GM21381 (cell line): Measurements from ENCODE around the gene HCN2.

Experiments
- ATAC-seq: cut with Tn5 transposase; IDR thresholded peaks from one replicate; pipeline ENCODE4 v1.9.1; 2021; ENCODE audit warnings: mild to moderate bottlenecking, moderate library complexity; ENCODE audit not compliant: unreplicated experiment

The HCN2 gene

DNA sequence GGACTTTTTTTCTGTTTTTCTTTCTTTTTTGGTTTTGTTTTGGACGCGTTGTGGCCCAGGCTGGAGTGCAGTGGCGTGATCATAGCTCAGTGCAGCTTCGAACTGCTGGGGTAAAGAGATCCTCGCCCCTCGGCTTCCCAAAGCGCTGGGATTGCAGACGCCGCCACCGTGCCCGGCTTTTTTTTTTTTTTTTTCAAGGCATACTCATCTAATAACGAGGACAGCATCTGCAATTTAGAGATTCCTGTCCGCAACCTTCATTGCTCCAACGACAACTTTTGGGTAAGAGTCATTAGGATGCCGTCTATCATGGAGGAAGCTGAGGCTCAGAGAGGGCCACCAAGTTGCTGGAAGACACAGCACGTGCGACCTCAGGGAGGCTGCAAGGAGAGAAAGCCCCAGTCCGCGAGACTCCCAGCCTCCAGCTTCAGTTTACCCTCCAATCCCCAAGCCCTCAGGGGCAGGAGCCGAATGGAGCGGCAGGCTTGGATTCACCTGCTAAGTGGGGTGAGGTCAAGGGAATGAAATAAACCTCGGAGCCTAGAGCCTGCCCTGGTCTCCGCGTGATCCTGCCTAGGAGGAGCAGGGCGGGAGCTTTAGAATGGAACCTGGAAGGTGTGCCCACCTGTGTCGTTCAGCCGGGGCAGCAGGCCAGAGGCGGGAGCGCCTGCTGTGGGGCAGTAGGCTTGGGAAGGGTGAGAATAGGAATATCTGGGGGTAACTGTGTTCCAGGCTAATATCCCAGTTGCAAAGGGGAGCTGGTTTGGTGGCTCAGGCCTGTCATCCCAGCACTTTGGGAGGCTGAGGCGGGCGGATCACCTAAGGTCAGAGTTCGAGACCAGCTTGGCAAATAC lies 44.3 kb downstream of the HCN2 start:
- no peak for ATAC-seq

DNA sequence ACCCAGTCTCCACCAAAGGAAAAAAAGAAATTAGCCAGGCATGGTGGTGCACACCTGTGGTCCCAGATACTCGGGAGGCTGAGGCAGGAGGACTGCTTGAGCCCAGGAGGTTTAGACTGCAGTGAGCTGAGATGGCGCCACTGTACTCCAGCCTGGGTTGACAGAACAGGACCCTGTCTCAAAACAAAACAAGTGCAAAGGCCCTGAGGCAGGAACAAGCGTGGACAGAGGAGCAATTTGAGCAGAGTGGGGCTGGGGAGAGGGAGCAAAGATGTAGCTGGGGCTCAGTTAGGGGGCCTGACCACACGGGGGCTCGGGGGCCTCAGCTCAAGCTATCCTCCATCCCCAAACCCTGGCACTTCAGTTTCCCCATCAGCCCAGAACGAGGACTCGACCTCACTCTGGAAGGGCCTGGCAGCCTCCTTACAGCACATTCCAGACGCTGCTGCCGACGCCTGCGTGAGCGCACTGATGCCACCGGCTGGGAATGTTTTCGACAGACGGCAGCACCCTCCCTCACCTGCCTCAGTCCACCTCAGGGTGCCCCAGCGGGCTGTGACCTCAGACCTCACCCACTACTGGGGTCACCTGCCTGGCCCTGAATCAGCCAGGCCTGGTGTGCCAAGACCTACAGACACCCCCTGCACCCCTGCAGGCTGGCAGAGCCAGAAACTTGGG lies 45.4 kb downstream of the HCN2 start:
- no peak for ATAC-seq

DNA sequence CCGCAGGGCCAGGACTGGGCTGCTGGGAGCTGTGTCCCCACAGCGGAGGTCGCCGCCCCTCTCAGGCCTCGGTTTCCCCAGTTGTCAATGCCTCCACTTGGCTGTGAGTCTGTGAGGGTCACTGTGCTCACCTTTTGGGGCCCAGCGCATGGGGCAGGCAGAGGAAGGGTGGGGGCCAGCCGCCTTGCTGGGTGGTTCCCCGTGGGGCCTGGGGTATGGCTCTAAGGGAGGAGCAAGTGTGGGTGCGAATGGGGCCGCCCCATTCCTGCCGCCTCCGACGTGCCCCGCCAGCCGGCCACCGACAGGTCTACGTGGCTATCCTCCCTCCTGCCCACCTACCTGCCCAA lies 49.2 kb downstream of the HCN2 start:
- ATAC-seq, result no peak

DNA sequence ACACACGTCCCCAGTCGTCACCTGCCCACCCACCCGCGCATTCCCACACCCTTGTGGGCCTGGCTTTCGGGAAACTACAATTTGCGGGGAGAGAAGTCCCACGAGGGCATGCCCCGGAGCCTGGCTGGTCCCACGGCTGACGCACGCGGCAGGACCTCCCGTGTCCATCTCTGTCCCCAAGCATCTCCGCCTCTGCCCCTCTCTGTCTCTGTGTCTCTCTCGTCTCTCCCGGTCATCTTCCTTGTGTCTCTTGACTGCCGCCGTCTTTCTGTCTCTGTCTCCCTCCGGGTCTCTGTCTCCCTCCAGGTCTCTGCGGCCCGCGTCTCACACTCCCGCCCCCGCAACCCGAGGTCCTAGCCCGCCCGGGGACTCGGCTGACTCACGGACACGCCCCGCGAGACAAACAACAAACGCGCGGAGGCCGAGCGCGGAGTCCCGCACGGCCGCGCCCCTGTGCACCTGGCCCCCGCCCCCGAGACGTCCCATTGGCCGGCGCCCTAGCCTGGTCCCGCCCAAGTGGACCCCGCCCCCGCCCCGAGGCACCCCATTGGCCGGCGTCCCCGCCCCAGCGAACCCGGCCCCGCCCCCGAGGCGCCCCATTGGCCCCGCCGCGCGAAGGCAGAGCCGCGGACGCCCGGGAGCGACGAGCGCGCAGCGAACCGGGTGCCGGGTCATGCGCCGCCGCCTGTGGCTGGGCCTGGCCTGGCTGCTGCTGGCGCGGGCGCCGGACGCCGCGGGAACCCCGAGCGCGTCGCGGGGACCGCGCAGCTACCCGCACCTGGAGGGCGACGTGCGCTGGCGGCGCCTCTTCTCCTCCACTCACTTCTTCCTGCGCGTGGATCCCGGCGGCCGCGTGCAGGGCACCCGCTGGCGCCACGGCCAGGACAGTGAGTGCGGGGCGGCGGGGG lies 49.8 kb downstream of the HCN2 start, which contains the start of gene FGF22:
FGF22 (plus strand) TSS at position 627 of the 908 bp plus-strand sequence; CDS start at position 674, 47 bp downstream.
- ATAC-seq, result peak; percentile 49

DNA sequence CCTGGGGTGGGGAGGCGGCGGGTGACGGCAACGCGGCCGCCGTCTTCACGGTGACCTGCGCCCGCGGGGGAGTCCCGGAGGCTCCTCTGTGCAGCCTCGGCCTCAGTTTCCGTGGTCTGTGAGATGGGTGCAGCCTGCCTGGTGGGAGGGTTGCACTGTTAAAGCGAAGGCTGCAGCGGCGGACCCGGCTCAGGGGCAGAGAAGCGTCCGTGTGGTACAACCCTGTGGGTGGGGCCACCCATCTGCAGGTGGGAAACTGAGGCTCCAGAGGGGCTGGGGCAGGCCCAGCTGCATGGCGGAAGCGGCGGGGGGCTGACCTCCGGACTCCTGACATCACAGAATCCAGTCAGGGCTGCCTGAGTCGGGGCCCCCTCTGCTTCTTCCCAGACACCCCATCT lies 50.5 kb downstream of the HCN2 start:
- ATAC-seq, result no peak

DNA sequence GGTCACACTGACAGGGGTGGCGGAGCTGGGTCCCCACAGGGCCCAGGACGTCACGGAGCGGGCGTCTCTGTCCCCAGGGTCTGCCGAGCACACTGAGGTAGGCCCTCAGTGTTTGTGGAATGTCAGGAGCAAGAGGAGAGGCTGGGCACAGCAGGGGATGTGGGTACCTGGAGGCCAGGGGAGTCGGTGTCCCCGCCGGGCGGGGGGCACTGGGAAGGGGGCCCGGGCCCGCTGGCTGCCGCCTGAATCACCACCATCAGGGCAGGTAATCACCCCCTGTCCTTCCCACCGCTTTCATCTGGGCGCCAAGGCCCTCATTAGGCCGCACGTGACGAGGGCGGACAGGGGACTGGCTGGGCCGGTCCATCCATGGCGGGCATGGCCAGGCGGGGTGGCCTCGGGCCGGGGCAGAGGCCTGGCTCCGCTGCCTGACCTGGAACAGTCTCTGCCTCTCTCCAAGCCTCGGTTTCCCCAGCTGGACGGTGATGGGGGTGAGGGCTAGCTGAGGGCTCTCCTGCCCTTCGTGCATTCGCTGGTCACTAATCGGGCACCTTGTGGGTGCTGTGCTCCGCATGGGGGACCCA lies 51.0 kb downstream of the HCN2 start:
- no peak for ATAC-seq

DNA sequence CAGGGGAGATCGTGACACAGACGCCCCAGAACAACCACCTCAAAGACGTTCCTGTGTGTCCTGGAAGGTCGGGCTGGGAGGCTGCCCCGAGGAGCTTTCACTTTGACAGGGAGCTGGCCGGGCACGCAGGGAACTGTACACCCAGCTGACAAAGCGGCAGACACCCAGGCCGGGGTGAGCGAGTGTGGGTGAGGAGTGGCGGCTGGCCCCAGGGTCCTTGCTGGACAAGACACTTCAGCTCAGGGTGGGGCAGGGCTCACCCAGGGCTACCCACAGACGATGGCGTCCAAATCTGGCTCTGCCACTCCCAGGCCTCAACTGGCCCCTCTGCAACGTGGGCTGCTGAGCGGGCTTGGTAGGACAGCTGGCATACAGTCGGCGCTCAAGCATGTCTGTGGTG lies 52.0 kb downstream of the HCN2 start:
- ATAC-seq, result no peak

DNA sequence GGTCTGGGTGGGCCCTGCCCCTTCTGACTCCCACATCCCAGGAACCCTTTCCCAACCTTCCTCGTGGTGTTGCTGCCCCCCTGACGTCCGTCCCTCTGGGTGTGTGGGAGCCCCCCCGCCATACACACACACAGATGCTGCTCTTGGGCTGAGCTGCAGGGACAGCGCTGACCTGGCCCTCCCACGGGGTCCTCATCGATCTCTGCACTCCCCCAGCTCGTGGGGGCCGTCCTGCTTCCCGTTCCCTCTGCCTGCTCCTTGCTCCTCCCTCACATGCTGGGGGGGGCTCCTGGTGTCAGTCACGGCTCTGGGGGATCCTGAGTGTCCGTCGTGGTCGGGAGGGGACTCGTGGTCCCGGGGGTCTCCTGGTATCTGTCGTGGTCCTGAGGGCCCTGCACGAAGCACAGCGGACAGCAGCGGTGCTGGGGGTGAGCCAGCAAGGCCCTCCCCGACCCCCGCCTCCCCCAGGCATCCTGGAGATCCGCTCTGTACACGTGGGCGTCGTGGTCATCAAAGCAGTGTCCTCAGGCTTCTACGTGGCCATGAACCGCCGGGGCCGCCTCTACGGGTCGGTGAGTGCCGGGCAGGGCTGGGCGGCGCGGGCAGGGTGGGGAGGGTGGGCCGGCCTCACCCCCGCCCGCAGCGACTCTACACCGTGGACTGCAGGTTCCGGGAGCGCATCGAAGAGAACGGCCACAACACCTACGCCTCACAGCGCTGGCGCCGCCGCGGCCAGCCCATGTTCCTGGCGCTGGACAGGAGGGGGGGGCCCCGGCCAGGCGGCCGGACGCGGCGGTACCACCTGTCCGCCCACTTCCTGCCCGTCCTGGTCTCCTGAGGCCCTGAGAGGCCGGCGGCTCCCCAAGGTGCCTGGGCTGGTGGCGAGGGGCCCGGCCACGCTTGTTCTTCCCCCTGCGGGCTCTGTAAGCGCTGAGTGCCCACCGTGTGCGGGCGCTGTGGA lies 53.4 kb downstream of the HCN2 start:
- no peak for ATAC-seq

DNA sequence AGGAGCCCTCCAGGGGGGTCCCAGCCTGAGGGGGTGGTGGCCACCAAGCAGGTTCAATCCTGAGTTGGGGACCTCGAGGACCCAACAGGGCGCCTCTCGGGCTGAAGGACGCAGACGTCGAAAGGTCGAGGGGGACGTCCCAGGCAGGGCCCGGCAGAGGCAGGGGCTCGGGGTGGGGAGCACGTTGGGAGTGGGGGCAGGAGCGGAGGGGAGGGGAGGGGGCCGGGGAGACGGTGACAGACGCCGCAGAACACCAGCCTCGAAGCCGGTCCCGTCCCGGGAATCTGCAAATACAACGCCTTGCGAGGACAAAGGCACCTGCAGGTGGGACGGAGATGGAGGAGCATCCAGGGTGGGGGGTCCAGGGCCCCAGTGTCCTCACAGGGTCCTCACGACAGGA lies 54.1 kb downstream of the HCN2 start:
- ATAC-seq, result no peak

DNA sequence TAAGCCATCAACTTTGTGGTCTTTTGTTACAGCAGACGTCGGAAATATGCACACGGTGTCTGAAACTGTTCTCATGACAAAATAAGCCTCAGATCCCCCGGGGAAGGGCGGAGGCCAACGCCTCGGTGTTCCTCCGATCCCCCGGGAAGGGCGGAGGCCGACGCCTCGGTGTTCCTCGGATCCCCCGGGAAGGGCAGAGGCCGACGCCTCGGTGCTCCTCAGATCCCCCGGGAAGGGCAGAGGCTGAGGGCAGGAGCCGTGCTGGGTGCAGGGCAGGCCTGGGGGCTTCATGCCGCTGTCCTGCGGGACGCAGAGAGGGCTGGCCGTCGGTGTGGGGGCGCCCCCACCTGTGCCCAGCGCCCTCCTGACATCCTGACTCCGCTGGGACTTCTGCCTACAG lies 54.7 kb downstream of the HCN2 start:
- ATAC-seq, result no peak

DNA sequence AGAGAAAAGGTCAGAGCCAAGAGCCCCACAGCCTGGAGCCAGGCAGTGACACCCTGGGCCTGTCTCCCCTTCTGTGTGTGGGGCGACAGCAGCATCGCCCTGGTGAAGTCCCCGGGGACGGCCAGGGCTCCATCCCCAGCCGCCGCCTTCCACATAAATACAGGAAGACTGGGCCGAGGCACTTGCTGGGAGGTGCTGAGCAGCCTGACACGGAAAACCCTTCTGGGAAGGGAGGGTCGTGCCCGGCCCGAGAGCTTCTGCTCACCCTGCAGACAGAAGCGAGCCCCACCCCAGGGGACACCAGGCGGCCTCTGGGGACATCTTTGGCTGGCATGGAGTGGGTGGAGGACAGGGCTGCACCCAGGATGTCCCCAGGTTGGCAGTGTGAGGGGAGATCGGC lies 55.1 kb downstream of the HCN2 start:
- no peak for ATAC-seq

DNA sequence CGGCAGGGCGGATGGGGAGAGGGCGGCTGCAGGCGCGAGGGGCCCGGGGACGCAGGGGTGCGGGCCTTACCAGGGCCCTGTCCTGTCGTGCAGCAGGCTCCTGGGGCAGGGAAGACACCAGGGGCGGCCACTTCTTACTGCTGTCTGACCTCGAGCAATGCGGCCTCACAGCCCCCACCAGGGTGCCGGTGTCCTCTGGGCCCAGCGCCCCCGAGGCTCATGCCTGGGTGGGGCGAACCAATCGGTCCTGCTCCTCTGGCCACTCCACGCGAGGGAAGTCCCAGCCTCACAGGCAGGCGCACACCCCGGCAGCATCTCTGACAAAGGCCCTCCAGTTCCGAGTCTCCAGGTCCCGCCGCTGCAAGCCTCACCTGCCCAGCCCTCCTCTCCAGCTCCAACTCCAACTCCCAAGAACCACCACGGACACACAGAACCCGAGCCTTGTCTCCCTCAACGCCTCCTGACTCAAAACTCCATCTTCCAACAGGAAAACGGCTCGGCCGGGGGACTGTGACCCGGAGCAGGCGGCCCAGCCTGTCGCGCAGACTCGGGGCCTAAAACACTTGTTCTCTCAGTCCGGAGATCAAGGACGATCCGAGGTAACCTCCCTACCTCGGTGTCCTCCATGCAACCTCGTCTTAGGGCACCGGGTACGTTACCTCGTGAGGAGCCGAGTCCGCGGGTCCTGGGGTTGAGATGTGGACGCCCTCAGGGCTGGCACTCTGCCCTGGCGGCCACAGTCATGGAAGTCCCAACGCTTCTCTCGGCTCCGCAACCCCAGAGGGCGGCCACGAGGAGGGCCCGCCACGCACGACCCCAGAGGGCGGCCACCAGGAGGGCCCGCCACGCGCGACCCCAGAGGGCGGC lies 56.5 kb downstream of the HCN2 start:
- ATAC-seq, result no peak

DNA sequence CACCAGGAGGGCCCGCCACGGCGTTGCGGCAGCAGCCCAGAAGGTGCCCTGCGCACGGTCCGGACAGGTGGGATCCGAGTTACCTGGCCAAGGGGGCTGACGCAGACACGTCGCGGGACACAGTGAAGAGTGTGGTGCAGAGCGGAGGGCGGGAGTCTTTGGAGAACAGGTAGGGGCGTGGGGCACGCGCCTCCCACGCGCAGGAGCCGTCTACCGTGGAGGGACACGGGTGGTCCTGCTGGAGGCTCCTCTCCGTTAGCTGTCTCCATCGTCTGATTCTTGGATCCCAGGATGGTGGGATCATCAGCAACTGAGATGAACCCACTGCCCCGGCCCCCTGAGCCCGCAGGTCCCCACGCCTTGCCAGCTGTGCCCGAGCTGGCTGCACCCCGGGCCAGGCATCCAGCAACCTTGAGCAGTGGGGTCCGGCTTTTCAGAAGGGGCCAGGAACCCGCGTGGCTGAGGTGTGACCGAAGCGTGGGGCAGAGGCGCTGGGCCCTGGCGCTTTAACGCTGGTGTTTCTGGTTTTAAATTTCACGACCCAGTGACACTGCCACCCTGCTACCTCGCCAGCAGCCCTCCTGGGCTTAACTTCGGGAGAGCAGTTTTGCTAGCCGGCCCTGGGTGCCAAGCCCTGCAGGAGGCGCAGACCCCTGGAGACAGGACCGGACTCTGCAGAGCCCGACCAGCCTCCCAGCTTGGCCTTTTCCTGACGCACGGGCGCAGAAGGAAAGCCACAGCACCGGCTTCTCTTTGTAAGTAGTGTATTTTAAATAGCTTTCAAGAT lies 57.3 kb downstream of the HCN2 start:
- ATAC-seq, result no peak

DNA sequence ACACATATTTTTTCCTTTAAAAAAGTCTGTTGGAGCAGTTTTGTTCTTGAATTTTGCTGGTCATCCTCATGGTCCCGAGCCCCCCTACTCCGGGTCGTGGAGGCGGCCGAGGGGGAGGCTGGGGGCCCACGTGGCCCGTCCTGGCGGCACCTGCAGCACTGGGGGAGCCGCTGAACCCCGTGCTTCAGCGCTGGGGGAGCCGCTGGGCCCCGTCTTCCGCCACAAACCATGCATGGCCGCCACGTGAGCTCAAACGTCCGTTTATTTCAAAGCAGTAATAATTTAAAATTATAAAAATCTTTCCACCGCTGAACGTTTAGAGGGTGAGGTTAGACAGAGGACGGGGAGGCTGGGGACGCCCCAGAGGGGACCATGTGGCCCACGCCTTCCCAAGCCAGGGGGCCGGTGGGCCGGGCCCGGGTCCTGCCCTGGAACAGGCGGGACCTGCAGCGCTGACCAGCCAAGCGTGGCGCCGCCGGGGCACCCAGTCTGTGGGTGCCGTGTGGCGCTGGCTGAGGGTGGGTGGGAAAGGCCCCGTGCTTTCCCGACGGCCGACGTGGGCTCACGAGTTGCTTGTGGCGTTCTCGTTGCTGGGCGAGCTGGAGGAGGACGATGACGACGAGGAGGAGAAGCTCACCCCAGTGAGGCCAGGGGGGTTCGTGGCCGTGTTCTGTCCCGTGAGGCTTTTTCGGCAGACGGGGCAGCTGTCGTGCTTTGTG lies 58.0 kb downstream of the HCN2 start:
- no peak for ATAC-seq

DNA sequence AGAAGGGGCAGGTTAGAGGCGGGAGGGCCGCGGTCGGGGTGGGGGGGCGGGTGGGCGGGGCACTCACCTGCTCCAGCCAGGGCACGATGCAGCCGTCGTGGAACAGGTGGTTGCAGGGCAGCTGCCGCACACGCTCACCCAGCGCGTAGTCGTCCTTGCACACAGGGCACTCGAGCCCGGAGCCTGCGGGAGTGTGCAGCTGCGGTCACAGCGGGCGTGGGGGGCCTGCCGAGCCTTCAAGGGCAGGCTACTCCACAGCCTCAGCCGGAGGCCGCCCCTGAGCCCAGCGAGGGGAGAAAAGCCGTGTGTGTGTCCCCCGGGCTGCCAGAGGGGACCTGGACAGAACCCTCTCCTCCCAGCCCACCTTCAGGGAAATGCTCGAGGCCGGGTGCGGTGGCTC lies 58.6 kb downstream of the HCN2 start:
- no peak for ATAC-seq

DNA sequence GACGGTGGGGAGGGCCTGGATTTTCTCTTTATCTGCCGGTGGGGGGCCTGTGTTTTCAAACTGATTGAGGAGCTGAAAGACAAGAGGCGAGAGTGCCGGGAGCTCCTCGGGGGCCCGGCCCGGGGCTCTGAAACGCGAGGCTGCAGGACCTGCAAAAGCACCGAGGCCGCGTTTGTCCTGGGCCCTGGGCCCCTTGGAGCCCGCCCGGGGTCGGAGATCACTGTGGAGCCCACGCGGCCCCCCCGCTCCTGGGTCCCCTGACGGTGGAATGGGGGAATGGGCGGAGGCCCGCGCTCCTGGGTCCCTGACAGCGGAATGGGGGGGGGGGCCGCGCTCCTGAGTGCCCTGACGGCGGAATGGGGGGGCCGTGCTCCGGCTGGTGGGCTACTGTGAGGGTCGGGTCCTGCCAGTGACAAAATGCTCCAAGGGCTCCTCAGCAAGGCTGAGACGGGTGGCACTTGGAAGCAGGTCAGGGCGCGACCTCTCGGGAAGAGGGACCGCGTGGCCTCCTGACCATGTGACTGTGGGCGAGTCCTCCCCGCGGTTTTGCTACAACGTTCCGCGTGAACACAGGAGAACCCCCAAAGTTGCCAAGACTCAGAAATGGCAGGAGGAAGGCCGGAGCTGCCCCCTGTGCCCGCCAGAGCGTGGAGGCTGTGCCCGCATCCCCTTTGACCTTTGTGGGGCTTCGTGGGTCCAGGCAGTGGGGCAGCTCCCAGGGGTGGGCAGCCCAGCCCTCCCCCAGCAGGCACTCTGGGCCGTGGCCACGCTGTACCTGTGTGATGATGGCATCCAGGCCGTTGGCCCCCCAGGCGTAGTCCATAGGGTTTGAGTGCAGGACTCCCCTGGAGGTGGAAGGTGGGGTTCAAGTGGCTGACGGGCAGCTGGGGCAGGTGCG lies 59.5 kb downstream of the HCN2 start:
- ATAC-seq, result no peak

DNA sequence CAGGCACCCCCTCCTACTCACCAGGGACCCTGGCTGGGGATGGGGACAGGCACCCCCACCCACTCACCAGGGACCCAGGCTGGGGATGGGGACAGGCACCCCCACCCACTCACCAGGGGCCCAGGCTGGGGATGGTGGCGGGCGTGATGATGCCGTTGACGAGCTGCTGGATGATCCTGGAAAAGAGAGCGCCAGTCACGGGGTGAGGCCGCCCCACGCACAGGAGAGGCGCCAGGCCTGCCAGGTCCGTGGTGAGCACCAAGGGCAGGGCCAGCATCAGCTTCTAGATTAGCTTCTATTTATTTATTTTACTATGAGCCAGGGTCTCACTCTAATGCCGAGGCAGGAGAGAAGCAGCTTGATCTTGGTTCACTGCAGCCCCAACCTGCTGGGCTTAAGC lies 60.4 kb downstream of the HCN2 start:
- ATAC-seq, result no peak
